GM18502 (cell line): ENCODE measurements around the gene FEM1A.
"Not testable (repeated sequence)": the region's sequence is repeated elsewhere in the genome, so short reads cannot be mapped to it uniquely, and the experiment has no call there.

ENCODE experiments used
- ATAC-seq: cut with Tn5 transposase; IDR thresholded peaks from one replicate; pipeline ENCODE4 v1.9.1; 2021; ENCODE audit warnings: mild to moderate bottlenecking; ENCODE audit not compliant: unreplicated experiment, poor library complexity

The FEM1A gene

DNA sequence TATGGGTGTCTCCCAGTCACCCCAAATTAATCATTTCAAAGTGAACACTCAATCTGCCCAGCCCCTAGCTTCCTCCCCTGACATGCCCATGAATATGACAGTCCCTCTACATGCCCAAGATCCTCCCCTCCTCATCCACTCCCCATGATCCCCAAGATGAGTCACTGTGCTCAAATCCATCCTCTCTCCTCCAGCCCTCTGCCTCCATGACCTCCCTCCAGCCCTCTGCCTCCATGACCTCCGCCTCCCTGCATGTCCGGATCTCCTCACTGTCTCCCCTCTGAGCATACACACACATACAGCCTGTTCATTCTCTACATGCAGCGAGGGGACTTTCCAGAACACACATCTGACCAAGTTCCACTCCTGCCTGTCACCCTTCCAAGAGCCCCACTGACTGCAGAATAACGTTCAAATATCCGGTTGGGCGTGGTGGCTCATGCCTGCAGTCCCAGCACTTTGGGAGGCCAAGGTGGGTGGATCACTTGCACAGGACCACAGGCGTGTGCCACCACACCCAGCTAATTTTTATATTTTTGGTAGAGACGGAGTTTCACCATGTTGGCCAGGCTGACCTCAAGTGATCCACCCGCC is 18.4 kb upstream of the FEM1A start:
- no peak for ATAC-seq

DNA sequence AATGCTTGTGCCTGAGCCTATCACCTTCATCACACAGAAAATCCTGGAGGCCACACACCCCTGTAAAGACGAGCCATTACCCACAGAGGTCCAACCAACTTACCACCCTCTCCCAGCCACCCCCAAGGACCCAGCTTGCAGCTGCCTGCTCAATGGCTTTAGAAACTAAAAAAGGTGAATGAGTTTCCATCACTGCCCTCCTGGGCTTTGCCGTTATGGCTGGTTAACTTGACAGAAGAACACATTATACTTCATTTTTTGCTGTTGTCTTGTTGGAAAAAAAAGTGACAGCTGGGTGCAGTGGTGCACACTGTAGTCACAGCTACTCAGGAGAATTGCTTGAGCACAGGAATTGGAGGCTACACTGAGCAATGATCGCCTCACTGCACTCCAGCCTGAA is 17.4 kb upstream of the FEM1A start:
- ATAC-seq, result no peak

- no peak for ATAC-seq
Observed at GRCh38 chr19:4775627-4776152, 15.8 kb upstream of the FEM1A start.

DNA sequence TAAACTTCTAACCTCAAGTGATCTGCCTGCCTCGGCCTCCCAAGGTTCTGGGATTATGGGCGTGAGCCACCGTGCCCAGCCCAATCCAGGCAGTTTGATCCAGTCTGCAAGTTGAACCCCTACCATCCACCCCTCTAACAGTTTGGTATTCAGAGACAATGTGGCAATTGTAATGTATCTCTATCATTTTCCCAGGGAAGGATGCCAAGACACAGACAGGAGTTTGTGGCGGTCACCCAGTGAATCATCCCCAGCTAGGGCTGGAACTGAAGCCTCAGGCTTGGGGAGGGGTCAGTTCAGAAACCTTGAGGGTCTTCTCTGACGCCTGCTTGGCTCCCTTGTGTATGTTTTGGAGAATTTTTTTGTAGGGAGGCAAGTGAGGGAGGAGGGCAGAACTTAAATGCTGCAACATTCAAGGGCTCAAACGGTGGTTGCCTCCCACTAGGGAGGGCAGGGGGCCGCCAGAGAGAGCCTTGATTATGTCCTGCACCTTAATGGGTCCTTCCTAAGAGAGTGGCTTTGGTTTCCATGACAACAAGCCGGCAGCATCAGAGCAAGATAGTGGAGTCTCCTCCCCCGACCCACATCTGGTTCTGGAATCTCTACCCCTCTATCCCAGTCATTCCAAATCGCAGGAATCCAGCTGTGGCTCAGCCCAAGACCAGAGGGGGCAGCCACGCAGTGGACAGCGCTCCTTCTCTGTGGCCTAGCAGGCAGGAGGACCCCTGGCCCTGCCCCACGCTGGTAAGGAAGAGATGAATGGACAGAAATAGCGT is 14.9 kb upstream of the FEM1A start:
- ATAC-seq, result no peak

DNA sequence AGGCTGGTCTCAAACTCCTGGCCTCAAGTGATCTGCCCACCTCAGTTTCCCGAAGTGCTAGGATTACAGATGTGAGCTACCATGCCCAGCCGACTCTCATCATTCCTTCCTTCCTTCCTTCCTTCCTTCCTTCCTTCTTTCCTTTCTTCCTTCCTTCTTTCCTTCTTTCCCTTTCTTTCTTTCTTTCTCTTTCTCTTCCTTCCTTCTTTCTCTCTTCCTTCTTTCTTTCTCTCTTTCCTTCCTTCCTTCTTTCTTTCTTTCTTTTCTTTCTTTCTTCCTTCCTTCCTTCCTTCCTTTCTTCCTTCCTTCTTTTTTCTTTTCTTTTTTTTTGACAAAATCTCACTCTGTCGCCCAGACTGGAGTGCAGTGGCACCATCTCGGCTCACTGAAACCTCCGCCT is 13.4 kb upstream of the FEM1A start:
- not testable (repeated sequence) for ATAC-seq

- ATAC-seq, result no peak
Observed at GRCh38 chr19:4780860-4781259, 10.7 kb upstream of the FEM1A start.

- no peak for ATAC-seq
Observed at GRCh38 chr19:4781801-4782200, 9.7 kb upstream of the FEM1A start.

DNA sequence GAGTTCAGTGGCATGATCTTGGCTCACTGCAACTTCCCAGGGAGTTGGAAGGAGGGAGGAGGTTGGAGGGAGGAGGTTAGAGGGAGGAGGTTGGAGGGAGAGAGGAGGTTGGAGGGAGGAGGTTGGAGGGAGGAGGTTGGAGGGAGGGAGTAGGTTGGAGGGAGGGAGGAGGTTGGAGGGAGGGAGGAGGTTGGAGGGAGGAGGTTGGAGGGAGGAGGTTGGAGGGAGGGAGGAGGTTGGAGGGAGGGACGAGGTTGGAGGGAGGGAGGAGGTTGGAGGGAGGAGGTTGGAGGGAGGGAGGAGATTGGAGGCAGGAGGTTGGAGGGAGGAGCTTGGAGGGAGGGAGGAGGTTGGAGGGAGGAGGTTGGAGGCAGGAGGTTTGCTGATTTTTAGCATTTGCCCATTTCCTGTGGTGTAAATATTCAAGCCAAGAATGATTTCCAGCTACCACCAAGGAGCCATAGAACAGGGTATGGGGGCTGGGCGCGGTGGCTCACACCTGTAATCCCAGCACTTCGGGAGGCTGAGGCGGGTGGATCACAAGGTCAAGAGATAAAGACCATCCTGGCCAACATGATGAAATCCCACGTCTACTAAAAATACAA is 5.0 kb upstream of the FEM1A start:
- ATAC-seq, result not testable (repeated sequence)

- not testable (repeated sequence) for ATAC-seq
Observed at GRCh38 chr19:4792019-4792865, 708 bp downstream of the FEM1A start.

- not testable (repeated sequence) for ATAC-seq
Observed at GRCh38 chr19:4792866-4793195, 1.3 kb downstream of the FEM1A start.

GRCh38 chr19:4793278-4793677 is 1.7 kb downstream of the FEM1A start:
- not testable (repeated sequence) for ATAC-seq

DNA sequence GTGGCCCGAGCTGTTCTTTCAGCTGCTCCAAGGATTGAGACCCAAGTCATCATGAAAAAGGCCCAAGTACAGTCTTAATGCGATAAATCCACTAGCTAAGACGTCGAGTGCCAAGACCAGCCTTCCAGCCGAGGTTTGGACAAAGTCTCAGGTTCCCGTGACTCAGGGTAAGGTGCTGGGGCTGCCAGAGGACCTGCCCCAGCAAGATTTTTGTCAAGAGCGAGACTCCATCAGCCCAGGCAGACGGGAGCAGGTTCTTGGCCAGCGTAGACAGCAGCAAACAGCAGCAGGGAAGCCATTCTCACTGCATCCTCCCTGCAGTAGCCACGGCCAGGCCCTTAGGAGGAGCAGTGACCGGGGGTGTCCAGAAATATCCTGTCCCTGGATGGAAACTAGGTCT is 3.4 kb downstream of the FEM1A start:
- ATAC-seq, result no peak

- no peak for ATAC-seq
Observed at GRCh38 chr19:4795400-4795799, 3.9 kb downstream of the FEM1A start.

DNA sequence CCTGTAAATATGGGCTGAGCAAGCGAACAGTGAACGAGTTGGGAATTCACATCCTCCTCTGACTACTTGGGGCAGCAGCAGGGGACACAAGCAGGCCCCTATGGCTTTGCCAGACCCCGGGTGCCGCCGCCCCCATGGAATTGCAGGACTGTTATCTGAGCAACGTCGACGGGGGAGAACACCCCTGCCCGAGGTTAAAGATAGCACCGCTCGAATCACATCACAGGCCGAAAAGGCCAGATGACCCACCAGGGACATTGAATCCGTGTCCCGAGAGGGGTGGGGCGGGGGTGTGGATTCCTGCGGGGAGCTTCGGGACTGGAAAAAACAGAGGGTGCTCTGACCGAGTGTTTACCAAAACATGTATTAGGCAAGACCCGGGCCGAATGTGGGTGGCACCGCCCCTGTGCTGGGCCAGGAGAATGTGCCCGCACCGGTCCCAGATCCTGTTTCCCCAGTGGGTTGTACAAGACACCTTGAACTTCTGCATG is 9.1 kb downstream of the FEM1A start:
- no peak for ATAC-seq

- ATAC-seq, result no peak
Observed at GRCh38 chr19:4801085-4801619, 9.6 kb downstream of the FEM1A start.

DNA sequence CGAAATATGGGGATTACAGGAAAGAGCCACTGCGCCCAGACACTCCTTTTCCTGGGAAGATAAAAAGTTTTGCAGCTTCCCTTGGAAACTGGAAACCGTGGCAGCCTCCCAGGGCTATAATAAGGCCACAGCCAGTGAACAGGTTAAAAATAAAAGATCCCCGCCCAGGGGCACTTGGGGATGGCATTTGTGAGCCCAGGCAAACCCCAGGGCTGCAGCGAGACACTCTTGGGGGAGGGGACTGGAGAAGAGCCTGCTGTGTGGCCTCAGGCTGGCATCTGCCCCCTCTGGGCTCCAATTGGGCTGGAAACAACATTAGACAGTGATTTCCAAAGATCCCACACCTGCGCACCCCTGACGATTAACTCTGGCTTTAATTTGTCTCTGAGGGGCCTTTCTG is 11.2 kb downstream of the FEM1A start:
- ATAC-seq, result no peak

- no peak for ATAC-seq
Observed at GRCh38 chr19:4803736-4804695, 12.5 kb downstream of the FEM1A start.

DNA sequence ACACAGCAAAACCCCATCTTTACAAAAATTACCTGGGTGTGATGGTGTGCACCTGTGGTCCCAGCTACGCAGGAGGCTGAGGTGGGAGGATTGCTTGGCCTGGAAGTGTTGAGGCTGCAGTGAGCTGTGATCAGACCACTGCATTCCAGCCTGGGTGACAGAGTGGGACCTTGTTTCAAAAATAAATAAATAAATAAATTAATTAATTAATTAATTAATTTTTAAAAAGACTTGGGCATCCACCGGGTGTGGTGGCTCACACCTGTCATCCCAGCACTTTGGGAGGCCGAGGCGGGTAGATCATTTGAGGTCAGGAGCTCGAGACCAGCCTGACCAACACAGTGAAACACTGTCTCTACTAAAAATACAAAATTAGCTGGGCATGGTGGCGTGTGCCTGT is 13.6 kb downstream of the FEM1A start:
- not testable (repeated sequence) for ATAC-seq

DNA sequence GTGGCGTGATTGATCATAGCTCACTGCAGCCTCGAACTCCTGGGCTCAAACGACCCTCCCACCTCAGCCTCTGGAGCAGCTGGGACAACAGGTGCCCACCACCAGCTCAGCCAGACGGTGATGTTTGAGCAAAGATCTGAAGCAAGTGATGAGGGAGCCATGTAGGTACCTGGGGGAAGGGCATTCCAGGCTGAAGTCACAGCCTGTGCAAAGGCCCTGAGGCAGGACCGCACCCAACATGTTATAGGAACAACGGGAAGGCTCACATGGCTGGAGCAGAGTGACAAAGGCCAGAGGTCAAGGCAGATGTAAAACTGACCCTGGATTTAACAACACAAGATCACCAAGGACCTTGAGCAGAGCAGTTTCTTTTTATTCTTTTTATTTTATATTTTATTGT is 14.8 kb downstream of the FEM1A start:
- no peak for ATAC-seq
